D721Med (cell line): ENCODE measurements around the gene MKI67.
A peak's percentile ranks its signal among the peaks of the same experiment; 100 is the strongest.

ENCODE experiments used
- DNase-seq: peaks from one replicate; pipeline ENCODE4 v3.0.0; 2011; ENCODE audit warnings: low spot score; ENCODE audit not compliant: insufficient read length
- FAIRE-seq: peaks from 2 replicates; lab custom pipeline; 2011; peaks lifted over from hg19 to GRCh38; lab: Jason Lieb, UNC
- TF ChIP-seq, protein P1 (sequence below): IDR thresholded peaks from 2 replicates; pipeline ENCODE4 v1.5.1; 2012; ENCODE audit warnings: mild to moderate bottlenecking, control low read depth; ENCODE audit not compliant: insufficient read depth; ENCODE audit errors: missing control alignments

The MKI67 gene

DNA sequence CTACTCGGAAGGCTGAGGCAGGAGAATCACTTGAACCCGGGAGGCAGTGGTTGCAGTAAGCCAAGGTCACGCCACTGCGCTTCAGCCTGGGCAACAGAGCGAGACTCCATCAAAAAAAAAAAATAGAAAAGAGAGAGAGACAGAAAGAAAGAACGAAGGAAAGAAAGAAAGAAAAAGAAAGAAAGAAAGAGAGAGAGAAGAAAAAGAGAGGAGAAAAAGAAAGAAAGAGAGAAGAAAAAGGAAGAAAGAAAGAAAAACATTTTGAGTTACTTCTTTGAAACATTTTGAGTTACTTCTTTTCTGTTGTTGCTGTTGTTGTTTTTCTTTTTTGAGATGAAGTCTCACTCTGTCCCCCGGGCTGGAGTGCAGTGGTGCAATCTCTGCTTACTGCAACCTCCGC, 2.4 kb upstream of the MKI67 start:
- FAIRE-seq (no peak), DNase-seq (no peak)
- TF ChIP-seq, protein P1, sequence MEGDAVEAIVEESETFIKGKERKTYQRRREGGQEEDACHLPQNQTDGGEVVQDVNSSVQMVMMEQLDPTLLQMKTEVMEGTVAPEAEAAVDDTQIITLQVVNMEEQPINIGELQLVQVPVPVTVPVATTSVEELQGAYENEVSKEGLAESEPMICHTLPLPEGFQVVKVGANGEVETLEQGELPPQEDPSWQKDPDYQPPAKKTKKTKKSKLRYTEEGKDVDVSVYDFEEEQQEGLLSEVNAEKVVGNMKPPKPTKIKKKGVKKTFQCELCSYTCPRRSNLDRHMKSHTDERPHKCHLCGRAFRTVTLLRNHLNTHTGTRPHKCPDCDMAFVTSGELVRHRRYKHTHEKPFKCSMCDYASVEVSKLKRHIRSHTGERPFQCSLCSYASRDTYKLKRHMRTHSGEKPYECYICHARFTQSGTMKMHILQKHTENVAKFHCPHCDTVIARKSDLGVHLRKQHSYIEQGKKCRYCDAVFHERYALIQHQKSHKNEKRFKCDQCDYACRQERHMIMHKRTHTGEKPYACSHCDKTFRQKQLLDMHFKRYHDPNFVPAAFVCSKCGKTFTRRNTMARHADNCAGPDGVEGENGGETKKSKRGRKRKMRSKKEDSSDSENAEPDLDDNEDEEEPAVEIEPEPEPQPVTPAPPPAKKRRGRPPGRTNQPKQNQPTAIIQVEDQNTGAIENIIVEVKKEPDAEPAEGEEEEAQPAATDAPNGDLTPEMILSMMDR: no peak

DNA sequence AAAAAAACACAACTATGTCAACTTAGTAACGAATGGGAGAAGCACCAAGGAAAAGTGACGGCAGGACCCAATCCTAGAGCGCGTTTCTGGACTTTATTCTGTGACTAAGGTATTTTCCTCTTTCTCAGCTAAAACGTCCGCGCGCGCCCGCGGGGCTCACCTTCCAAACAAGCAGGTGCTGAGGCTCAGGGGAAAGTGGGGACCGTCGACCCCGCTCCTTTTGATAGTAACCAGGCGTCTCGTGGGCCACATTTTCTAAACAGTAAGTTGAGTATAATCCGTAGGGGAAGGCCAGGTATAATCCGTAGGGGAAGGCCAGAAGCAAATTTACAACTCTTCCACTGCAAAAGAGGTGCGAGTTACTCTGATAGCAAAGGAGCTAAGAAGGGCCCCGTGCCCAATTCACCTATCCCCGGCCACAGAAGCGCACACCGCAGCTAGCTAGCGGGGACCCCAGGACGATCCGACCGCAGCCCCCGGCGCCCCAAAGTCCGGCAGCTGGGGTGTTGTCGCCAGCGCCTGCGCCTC, 743 bp downstream of the MKI67 start:
- DNase-seq (no peak), FAIRE-seq (no peak)
- TF ChIP-seq, protein P1: no peak

DNA sequence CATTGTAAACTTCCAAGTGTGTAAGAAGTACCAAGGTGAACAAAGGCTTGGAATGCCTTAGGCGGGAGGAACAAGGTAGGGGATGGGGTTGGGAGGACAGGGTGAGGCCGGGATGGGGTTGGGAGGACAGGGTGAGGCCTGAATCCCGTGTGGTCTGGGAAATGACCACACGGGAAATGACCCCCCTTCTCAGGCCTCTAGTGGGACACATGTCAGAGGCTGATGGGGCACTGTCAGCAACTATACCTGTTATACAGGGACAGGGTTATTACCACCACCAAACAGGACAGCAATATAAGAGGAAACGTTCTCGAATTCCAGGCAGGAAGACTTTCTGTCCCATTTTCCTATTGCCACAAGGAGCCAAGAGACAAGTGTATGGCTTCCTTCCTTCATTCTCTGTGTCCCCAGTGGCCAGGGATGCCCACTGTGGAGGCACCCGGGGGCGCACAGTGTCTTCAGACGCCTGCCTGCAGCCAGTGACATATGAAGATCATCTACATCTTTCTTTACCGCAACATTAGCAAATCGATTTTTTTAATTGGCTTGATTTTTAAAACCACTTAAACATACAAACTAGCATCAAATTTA, 1.3 kb downstream of the MKI67 start:
- no peak for FAIRE-seq
- TF ChIP-seq, protein P1: no peak
- no peak for DNase-seq

DNA sequence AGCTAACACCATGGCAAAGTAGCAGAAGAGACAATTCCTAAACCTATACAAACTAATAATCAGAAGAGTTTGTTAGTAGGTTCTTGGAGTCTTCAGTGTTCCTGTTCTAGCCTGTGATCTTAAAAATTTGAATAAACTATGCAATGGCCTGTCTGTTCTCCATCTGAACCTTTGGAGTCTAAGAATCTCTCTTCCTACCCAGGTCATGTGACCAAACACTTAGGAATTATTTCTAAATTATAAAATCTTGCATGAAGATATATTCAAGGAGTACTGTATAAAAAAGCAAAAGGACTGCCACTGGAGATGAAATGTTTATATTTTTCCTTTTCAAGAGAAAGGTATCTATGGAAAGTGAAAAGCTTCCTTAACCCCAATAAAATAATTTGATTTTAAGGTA, 2.4 kb downstream of the MKI67 start:
- DNase-seq (no peak), FAIRE-seq (no peak)
- TF ChIP-seq, protein P1: no peak

DNA sequence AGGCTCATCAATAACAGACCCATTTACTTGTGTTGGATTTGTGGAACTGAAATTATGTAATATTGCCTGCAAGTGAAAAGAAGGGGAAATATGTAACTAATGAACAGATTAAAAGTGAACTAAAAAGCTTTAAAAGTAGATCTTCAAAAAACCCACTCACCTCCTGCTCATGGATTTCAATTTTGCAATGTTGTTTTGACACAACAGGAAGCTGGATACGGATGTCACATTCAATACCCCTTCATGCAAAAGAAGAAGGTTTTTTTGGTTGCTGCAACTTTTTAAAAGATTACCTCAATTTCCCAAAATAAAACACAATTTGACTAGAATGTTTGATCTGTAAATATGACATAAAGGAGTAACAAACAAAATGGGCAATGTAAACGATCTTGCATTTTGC, 3.3 kb downstream of the MKI67 start:
- FAIRE-seq: no peak
- TF ChIP-seq, protein P1: no peak
- no peak for DNase-seq

DNA sequence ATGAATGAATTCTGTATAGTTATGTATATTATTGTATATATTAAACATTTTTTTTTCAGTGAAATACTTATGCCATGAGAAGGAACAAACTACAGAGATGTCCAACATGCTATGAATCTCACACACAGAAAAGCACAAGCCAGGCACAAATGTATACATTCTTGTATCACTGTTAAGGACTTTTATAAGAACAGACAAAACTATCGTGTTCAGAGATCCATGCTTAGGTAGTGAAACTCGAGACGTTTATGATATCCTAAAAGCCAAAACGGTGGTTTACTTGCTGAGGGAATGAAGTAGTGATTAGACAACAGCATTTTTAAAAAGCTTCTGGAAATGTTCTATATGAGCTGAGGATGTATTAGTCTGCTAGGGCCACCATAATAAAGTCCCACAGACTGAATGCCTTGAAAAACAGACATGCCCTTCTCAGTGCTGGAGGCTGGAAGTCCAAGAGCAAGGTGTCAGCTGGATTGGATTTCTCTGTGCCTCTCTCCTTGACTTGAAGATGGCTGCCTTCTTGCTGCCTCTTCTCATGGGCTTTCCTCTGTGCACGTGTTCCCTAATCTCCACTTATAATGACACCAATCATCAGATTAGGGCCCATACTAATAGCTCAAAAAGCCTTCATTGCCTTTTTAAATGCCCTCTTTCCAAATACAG, 4.3 kb downstream of the MKI67 start:
- TF ChIP-seq, protein P1: no peak
- peak; percentile 23 for DNase-seq
- FAIRE-seq: no peak
